NCI-H2081 (cell line): ENCODE measurements around the gene ZFYVE9.
"Not testable (repeated sequence)": the region's sequence is repeated elsewhere in the genome, so short reads cannot be mapped to it uniquely, and the experiment has no call there.

Experiments
- DNase-seq, 2 experiments: peaks; one replicate each; lab custom pipeline; 2025; lab: John Stamatoyannopoulos, UW

Gene ZFYVE9

DNA sequence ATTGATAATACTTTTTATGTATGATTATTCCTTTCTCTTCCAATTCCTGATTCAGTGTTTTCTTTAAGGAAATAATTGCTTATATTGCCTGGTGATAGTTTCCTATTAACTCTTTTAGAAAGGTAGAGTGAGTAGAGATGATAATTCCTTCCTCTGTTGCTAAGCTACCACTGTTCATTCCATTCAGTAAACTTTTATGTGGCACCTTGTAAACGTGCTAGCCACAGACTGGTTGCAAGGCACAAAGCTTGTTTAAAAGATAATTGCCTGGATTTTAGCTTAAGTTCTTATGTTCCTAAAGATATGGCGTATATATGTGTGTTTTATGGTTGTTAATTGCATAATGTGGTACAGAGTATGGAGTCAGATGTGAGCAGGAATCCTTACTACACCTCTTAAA lies 3.2 kb downstream of the ZFYVE9 start:
- no peak for DNase-seq

GRCh38 chr1:52150445-52150844 lies 8.6 kb downstream of the ZFYVE9 start:
- not testable (repeated sequence) for DNase-seq

- no peak for DNase-seq
Measured at GRCh38 chr1:52150946-52151345, 9.1 kb downstream of the ZFYVE9 start.

DNA sequence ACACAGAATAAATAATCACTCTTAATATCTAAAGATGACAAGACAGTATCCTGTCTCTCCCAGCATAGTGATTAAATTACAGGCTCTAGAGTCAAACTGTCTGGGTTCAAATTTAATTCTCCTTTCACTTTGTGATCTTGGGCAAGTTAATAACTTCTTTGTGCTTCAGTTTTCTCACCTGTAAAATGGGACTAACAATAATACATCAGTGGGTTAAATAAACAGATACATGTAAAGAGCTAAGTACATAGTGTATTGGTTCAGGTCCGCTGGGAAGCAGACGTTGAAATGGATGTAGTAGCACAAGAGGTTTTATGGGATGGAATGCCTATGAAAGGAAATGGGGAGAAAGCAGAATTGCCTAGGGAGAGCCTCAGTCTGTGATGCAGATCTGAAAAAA lies 10.7 kb downstream of the ZFYVE9 start:
- DNase-seq = no peak

GRCh38 chr1:52153010-52153409 lies 11.1 kb downstream of the ZFYVE9 start:
- DNase-seq = no peak

DNA sequence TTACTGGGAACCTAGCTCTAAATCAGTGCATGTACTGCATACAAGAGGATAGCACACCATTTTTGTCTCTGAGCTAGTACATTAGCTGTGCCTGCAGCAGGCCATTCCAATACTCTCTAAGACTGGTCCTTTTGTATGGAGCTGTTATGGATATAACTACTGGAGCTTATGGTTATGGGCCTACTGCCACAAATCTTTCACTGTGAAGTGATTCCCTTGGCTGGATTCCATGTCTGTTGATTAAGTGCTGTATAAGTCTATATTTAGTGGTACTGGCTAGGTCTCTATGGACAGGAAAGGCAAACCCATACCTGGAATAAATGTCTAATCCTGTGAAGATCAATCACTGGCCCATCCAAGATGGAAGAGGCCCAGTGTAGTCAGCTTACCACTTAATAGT lies 12.0 kb downstream of the ZFYVE9 start:
- DNase-seq = no peak

GRCh38 chr1:52156460-52156859 lies 14.6 kb downstream of the ZFYVE9 start:
- no peak for DNase-seq

DNA sequence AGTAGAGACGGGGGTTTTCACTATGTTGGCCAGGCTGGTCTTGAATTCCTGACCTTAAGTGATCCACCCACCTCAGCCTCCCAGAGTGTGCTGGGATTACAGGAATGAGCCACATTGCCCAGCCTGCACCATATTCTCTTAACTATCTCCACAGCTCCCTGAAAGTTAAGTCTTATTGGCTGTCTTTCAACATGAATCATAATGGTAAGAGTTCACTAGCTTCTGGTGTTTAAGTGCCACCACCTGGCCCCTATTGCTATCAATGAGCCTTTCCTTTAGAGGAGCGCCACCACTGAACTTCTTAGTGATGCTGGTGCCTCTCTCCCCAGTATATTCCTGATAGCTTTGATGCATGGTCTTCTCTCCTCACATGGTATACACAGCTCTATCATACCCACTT lies 15.7 kb downstream of the ZFYVE9 start:
- no peak for DNase-seq

- no peak for DNase-seq
Measured at GRCh38 chr1:52158218-52158617, 16.3 kb downstream of the ZFYVE9 start.

DNA sequence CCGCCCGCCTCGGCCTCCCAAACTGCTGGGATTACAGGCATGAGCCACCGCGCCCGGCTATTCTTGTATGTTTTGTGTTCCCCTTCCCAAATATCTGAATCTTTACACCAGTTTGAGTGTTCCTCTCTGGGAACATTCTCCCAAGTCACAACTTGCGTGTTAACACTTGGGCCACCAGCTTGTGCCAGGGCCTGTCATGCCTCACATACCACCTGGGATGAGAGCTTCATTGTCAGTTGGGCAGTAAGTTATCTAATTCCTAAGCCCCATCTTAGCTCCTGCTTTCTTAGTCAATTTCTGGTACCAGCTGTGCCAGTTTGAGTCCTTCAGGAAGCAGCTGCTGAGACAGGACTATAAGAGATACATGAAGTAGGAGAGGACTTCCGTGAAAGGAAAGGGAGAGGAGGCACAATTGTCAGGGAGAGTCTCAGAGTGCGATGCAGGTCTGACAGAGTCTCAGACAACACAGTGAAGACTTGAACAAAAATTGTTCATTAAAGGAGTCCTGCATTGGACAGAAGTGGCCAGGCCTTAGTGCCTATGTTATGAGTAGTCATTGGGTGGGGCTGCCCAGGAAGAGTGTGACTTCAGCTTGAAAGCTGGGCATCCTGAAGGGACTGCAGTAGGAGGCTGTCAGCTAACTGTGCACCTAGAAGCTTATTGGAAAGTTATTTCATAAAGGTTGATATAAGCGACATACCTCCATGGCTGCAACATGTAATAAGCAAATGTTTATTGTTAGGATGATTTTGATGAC lies 17.3 kb downstream of the ZFYVE9 start:
- DNase-seq = no peak

- no peak for DNase-seq
Measured at GRCh38 chr1:52162947-52163346, 21.1 kb downstream of the ZFYVE9 start.

DNA sequence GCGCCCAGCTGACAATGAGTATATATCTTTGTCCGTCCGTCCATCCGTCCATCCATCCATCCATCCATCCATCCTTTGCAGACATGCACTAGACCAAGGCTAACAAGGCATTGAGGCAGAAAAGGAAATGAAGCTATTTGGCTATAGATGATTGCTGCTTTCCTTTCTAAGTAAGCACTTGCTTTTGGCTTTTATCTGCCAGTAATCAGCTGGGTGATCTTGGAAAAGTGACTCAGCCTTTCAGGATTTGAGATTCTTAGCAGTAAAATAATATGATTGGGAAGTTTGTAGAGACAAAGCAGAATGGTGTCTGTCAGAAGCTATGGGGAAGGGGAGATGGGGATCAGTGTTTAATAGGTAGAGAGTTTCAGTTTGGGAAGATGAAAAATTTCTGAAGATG lies 22.7 kb downstream of the ZFYVE9 start:
- no peak for DNase-seq

- no peak for DNase-seq
Measured at GRCh38 chr1:52166996-52167753, 25.3 kb downstream of the ZFYVE9 start.

DNA sequence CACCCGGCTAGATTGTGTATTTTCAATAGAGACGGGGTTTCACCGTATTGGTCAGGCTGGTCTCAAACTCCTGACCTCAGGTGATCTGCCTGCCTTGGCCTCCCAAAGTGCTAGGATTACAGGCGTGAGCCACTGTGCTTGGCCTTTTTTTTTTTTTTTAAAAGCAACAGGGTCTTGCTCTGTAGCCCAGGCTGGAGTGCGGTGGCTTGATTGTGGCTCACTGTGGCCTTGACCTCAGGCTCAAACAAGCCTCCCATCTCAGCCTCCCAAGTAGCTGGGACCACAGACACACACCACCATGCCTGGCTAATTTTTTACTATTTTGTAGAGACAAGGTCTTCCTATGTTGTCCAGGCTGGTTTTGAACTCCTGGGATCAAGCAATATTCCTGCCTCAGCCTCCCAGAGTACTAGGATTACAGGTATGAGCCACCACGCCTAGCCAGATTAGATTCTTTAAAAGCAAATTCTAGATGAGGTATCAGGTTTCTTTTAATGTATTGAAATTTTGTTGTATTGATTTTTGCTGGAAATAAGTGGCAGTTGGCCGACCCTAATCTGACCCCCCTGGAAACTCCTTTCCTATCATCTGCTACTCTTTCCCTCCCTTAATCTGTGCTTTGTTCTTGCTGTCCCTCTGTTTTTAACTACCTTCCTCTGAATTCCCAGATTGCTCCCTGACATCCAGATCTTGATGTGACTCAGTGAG lies 26.6 kb downstream of the ZFYVE9 start:
- no peak for DNase-seq

DNA sequence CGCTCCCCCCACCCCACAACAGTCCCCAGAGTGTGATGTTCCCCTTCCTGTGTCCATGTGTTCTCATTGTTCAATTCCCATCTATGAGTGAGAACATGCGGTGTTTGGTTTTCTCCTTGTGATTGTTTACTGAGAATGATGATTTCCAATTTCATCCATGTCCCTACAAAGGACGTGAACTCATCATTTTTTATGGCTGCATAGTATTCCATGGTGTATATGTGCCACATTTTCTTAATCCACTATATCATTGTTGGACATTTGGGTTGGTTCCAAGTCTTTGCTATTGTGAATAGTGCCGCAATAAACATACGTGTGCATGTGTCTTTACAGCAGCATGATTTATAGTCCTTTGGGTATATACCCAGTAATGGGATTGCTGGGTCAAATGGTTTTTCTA lies 29.3 kb downstream of the ZFYVE9 start:
- not testable (repeated sequence) for DNase-seq

DNA sequence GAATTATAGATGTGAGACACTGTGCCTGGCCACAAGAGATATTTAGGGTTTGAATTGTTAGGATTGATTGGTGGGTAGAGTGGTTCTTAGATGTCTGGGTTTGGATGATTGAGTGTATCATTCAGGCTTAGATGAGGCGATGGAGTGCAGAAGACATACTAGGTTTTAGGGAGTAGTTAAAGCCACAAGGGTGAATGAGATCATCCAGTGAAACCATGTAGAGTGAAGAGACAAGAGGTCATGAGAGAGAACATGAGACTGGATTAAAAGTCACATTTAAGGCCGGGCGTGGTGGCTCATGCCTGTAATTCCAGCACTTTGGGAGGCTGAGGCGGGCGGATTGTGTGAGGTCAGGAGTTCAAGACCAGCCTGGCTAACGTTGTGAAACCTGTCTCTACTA lies 37.2 kb downstream of the ZFYVE9 start:
- no peak for DNase-seq

GRCh38 chr1:52180176-52180575 lies 38.3 kb downstream of the ZFYVE9 start:
- DNase-seq = no peak

GRCh38 chr1:52181759-52182158 lies 39.9 kb downstream of the ZFYVE9 start:
- DNase-seq = not testable (repeated sequence)

- DNase-seq = not testable (repeated sequence)
Measured at GRCh38 chr1:52182328-52182727, 40.4 kb downstream of the ZFYVE9 start.

DNA sequence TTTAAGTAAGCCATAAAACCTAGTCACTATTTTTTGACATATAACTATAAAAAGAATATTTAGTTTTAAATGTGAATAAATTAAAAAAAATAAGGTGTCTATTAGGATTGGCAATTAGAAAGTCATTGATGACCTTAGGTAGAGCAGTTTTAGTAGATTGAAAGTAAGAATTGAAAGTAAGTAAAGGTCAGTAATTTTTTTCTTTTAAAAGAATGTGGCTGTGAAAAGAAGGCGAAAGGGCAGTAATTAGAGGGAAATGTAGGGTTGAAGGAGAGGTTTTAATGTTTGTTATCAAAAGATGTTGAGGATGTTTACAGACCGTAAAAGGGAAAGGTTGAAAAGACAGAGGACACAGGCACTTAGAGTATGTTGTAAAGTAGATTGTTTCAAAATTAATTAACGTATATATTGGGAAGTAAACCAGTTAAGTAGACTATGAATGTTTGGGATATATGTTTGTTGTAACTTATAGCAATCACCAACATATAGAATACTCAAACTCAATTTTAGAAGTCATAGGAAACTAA lies 41.0 kb downstream of the ZFYVE9 start:
- DNase-seq = no peak

GRCh38 chr1:52186449-52186848 lies 44.6 kb downstream of the ZFYVE9 start:
- DNase-seq = no peak

DNA sequence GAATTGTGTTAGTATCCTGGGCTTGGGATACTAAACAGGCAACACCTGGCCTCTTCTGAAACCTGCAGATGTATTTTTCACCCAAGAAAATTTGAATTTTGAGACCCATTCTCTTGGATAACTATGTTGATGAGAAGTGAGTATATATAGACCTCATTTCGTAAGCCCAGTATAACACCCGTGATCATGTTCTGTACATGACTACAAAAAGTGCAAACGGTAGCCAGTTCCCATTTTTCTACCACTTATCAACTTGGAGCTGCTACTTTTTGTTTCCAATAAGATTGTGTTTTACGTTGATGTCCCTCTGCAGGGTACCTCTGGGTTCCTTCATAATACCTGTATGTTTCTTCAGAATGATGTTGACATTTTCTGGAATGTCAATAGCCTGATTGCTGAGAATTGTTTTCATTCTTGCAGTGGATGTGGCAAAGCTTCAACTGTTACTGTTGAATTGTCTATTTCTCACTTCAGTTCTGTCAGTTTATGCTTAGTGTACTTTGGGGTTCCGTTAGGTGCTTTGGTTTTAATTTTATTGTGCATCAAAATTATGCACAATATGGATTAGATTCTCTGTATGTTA lies 48.1 kb downstream of the ZFYVE9 start:
- DNase-seq = no peak
